Measurements from ENCODE around the gene ITGB8.
A peak's percentile ranks its signal among the peaks of the same experiment; 100 is the strongest.
"Not testable (repeated sequence)": the region's sequence is repeated elsewhere in the genome, so short reads cannot be mapped to it uniquely, and the experiment has no call there.

The ITGB8 gene

DNA sequence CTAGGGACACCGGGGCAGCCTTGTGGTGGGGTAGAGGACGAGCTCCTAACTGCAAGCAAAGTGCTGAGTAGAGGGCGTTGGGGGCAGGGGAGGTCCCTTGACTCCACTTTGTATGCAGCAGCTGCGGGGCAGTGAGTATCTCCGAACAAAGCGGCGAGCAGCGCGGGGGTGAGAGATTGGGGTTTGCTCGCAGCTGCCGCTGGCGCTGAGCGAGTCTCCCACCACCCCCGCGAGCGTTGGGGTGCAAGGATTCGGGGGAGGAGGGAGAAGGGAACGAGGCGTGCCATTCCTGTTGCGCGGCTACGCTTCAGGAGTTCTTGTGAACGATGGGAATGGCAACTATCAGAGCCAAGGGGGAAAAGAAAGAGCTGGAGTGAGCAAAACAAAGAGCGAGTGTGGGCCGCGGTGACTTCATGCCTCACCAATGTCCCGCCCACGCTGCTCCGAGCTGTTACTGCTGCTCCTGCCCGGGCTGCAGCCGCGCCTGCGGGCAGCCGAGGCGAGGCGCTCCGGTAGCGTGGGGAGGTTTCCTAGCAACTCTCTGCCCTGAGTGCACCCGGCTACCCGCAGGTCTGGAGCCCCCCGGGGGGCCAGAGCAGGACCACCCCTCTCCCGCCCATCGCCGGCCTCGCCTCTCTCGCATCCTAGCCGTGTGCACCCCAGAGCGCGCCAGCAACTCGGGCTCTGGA is at the start of gene ITGB8:
TSS of gene ITGB8 (plus strand) at position 662 of the 689 bp plus-strand sequence. CDS start 907 bp downstream, outside the sequence.
- DNase-seq: peak; percentile 62

DNA sequence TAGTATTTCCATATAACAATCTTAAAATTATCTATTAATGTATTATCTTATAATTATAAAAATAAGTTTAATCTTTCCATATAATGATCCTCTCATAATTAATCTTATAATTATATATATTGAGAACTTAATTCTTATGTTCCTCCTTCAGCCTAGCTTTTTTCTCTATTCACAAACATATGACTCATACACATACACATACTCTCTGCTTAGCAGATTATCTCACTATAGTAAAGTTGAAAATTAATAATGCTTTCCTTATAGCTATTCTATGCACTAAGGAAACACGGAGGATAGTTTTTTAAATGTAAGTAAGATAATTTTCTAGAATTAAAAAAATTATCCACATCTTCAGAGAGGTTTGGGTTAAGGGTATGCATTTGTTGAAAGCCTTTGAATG is 47.7 kb upstream of the ITGB8 start:
- DNase-seq: no peak

DNA sequence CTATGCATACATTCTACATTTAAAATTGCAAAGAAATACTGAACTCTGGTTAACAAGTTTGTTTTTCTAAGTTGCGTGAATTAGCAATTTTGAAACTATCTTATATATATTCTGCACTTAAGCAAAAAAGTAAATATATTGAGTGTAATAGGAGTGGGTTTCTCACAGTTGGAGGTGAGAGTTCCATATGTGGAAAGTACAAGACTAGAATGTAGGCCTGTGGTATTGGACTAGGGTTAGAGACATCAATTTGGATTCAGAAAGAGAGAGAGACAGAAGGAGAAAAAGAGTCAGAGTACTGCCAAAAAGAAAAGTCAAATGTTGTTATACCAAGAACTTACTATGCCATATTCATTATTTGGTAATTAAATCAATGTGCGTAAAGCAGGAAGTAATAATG is 47.3 kb upstream of the ITGB8 start:
- no peak for DNase-seq

DNA sequence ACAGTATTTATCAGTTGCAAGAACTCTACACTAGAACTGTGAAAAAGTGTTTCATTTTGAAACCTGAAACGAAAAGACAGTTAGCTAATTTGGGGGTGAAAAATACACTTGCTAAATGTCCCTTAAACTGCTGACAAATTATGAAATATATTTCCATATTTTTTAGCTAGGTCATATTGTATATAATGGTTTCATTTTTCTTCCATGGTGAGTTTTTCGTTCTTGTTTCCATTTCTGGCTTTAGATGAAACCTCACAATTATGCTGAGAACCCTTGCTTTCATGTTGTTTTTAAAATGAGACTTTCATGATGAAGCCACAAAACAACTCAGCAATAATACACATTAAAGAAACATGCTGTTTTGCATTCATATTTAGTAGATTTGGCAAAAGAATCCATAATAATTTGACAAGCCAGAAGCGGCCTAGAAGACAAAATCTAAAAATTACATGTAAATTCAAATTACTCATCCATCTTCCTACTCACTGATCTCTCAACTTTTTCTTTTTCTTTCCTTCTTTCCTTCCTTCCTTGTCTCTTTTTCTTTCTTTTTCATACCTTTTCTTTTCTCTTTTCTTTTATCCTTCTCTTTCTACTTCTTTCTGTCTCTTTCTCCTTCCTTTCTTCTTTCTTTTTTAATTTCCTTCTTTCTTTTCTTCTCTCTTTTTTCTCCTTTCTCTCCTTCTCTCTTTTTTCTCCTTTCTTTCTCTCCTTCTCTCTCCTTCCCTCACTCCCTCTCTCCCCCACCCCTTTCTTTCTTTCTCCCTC is 46.5 kb upstream of the ITGB8 start:
- no peak for DNase-seq

DNA sequence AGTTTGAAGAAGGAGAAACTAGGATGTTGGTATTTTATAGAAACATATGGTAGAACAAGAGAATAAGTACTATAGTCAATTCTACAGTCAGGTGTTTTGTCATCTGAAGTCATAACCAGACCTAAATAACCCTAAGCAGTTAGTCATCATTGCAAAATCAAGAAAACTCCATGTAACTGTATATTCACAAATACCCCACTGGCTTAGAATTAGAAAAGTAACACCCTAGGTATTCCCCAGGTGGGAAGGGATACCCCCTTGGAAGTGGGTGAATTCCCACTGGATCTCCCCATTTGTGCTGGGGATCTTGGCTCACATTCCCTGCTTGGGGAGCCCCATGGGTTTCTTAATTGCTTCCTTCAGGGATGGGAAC is 45.9 kb upstream of the ITGB8 start:
- DNase-seq: no peak

DNA sequence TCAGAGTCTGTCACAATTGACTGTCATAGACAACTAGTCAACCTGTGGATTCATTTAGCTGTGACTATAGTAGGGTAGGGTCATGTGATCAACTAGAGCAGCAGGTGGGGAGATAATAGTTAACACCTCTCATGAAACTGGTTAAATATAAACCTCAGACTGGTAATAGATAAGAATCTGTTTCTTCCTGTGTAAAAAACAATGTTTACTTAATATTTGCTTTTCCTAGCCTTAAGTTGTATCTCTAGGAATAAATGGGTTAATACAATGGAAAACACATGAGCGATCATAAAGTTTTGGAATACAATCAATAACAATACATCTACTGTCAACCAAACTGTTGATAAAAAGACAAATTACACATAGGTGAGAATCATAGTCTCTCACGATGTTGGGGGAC is 43.4 kb upstream of the ITGB8 start:
- DNase-seq: no peak

DNA sequence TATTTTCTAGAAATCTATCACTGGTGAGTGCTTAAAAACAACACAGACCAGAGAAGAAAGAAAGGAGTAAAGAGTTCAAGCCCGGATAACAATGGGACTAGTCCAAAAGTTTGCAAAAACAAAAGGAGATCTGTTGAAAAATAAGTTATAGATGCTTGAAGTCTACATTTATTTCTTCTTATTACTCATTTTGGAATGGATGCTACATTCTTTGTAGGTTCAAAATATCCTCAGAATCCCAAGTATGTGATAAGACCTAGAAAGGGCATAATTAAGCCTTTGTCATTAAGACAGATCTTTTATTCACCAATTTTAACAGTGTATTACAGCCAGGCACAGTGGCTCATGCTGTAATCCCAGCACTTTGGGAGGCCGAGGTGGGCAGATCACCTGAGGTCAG is 42.7 kb upstream of the ITGB8 start:
- DNase-seq: no peak

DNA sequence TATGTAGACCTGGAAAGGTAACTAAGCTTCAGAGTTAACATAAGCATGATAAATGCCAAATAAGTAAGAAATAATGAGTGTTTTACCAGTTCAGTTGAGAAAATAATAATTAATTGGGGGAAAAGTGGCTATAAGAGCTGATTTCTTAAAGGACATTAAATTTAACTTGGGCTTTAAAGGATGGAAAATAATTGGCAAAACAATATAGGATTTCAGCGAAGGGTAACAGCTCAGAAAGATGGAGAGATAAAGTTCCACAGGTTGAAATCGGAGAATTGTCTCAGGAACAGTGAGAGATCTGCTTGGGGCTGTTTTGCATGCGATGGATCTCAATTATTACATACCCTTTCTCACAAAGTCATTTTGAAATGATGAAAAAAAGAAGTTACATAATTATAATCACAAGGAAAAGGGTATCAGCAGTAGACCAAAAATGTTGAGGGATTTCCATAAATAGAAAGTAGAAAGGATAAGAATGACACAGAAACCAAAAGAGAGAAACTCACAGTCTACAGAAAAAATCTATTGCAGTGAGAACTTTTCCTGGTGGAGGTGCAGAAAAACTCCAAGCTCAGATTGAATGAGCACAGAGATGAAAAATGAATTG is 40.1 kb upstream of the ITGB8 start:
- DNase-seq: no peak

DNA sequence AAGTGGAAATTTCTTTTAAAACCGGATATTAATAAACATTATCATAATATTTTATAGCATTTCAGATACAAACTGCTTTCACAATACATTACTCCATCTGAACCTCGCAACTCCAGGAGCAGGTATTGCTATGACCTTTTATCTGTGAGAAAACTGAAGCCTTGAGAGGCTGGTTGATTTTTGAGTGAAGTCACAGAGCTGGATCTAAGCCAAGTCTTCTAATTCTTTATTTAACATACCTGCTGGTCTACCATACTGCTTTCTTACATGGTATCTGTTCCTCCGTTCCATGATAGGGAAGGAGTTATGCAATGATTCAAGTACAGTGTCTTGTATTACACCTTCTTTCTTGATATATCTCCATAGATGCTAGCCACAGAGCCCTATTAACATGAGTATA is 37.4 kb upstream of the ITGB8 start:
- no peak for DNase-seq

DNA sequence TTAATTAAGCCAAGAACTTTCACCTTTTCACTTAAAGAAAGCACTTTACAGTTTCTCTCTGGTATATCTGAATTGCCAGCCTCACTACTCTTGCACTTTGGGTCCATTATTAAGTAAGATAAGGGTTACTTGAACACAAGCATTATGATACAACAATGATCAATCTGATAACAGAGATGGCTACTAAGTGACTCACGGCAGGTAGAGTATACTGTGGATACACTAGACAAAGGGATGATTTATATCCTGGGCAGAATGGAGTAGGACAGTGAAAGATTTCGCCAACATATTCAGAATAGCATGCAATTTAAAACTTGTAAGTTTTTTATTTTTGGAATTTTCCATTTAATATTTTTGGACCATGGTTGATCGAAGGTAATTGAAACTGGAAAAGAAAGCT is 34.3 kb upstream of the ITGB8 start:
- DNase-seq: no peak

DNA sequence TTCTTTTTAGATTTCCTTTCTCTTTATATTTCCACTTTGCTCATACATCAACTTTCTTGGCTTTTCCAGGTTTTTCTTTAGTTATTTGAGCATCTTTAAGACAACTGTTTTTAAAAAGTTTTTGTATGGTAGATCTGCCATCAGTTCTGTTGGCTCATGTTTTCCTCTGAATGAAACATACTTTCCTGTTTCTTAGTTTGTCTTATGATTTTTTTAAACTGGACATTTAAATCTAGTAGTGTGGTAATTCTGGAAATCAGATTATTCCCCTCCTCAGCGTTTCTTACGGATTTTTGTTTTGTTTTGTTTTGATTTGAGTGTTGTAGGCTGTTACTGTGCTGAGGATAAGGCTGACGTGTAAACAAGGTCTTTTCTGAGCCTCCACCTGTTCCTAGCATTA is 33.8 kb upstream of the ITGB8 start:
- no peak for DNase-seq

DNA sequence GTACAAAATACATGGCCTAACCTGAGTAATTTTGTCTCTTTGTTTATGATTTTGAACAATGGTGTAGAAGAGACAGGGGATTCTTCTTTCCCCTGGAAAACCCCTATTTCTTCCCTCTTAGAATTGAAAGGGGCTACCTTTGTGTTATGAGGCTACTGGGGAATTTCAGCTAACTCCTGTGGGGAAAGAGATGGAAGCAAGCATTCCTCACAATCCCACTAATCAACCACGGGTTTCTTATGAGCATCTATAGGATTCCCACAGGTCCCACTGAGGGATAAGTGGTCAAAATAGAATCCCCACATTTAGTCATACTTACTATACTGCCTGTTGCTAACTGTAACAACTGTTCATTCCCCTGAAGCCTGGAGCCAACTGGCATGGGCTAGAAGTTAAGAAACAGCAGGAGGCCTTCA is 32.2 kb upstream of the ITGB8 start:
- DNase-seq: no peak

DNA sequence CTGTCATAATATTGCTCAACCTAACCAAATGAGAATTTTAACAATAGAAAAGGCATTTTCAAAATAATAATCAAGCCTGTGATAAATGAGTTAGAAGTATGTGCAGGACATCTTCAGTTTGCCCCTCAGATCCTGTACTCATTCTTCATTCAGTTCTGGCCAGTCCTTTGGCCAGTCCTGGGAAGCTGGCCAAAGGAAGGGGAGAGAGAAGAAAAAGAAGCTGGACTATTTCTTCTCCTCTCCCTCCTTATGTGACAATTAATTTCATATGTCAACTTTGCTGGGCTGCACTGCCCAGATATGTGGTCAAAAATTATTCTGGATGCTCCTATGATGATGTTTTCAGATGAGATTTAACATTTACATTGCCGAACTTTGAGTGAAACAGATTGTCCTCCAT is 31.6 kb upstream of the ITGB8 start:
- DNase-seq: no peak

DNA sequence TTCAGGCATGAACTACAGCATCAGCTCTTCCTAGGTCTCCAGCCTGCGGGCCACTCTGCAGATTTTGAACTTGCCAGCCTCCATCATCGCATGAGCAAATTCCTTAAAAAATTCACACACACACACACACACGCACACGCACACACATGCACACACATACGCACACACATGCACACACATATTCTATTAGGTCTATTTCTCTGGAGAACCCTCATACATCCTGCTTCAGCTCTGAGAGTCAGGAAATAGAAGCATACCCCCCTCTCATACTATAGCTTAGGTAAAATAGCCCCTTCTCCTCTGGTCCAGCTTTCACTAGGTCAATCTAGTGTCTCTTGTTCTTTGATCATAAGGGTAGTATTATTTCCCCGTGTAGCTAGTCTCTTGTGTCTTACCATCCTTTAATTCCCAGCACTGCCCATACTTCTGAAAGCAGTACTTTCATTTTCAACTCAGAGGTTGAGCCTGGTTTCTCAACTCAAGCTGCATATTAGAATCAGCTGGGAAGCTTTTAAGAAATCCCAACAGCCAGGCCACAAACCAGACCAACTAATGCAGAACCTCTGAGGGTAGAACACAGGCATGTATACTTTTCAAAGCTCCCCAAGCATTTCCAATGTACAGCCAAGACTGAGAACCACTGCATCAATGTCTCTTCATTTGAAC is 30.9 kb upstream of the ITGB8 start:
- DNase-seq: no peak

DNA sequence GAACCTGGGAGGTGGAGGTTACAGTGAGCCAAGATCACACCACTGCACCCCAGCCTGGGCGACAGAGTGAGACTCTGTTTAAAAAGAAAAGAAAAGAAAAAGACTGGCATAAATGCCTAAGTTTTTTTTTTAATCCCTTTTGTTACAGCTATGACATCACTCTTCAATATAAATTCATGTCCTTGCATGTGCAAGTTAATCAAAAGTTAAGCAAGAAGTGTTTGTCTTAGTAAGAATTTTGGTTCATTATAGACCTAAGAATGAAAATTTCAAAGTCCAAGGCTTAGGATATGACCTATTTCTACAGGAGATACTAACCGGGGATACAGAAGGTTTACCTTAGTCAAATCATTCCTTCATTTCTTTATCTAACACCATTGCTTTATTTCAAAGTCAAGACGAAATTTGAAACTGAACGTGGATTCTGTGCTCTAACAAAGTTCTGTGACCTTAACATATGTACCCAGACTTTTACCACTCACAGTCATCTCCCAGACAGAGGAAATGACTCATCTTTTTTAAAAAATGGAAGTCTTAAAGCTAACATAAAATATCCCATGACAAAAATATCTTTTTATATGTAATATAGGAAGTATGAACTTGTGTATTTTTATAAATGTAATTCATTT is 29.3 kb upstream of the ITGB8 start:
- DNase-seq: no peak

DNA sequence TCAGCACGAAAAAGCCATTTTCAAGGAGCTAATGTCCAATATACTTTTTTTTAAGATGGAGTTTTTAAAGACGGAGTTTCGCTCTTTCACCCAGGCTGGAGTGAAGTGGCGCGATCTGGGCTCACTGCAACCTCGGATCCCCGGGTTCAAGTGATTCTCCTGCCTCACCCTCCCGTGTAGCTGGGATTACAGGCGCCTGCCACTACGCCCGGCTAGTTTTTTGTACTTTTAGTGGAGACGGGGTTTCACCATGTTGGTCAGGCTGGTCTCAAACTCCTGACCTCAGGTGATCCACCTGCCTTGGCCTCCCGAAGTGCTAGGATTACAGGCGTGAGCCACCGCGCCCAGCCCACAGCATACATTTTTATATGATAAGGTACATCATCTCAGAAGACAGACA is 28.4 kb upstream of the ITGB8 start:
- not testable (repeated sequence) for DNase-seq

DNA sequence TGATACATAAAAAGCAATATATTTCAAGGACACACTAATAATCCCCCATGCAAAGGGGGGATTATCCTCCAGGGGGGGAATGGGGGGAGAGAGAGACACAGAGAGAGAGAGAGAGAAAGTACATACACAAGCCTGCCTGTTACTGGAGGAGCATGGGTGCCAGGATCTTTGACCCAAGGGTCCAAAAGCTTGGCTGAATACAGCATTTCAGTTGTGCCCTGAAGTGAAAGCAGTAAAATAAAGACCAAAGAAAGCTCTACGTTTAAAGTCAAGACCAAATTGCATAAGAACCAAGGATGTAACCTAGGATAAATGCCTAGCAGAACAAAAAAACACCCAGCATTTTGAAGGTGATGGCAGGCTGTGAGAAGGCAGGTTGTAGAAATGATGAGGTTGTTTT is 27.8 kb upstream of the ITGB8 start:
- no peak for DNase-seq

DNA sequence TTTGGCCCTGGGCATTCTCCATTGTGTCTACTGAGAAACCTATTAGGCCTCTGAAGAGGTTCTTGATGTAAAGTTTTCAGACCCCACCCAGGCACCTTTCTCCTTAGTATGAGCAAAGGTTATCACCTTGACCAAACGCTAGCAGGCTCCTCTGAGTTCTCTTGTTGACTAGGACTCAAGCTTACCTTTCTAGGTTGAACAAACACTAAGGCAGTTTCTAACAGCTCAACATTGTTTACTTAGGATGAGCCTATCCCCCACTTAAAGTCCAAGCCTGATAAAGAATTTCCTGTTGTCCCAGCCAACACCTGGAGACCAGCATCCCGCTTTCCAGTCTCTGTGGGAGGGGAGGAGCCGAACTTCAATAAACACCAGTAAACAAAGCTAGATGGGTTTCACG is 26.3 kb upstream of the ITGB8 start:
- no peak for DNase-seq

DNA sequence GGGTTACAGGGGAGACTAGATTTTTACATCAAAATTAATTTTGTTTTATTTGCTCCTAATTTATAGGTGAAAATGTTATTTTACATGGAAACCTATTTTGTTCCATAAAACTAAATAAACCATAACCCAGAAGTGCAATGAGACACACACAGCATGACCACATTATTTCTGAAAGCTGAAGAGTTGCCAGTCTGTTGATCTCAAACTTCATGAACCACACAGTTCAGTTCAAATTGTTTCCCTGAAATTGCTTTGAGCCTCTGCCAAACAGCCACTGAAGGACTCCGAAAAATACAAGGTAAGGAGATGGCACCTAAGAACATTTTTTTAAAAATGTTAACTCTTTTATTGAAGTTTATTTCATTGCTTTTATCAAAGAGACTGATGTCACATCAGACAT is 25.0 kb upstream of the ITGB8 start:
- DNase-seq: no peak

DNA sequence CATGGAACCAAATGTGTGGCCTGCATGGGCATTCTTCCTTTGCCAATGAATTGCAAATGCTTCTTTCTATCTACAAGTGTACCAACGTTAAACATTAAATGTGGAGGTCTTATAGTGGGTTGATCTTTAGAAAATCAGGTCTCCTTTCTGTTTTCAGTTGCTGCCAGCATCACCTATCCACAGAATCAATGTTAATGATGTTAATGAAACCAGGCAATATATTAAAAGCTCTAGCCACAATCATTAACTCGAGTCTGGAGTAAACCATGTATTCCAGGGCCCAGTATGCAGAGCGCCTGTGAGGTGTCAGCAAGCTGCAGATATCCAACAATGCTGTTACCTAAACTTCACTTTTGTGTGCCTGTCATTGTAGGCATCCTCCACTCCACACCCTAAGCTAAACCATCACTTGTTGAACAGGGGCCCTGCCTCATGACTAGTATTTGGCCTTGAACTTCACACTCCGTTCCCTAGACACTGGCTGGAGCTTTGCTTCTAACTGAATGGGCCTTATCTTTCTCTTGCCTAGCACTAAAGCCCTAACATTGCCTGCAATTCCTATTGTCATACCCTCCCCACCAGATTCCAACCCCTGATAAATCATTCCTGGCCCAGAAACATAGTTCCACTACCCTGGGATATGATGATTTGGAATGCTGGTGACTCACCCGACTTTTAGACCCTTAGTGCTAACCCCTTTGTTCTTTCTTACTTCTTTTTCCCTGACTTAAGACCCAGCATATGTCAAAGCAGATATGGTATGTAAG is 24.3 kb upstream of the ITGB8 start:
- DNase-seq: no peak

DNA sequence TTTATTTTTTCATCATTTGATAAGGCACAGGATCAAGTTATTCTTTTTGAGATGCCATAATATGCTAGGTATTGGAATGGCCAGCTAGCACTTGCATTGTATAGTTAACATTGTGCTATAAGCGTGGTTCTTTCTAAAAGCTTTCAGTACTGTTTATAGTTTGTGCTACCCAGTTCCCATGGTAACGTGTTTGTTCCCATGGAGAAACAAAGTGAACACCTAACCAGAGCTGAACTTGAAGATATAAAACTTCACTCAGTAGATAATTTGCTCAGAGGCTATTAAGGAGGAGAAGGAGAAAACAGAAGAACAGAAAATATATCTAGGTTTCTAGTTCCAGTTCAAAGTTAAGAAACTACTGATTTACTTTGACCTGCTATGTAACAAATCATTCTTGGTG is 23.6 kb upstream of the ITGB8 start:
- no peak for DNase-seq

DNA sequence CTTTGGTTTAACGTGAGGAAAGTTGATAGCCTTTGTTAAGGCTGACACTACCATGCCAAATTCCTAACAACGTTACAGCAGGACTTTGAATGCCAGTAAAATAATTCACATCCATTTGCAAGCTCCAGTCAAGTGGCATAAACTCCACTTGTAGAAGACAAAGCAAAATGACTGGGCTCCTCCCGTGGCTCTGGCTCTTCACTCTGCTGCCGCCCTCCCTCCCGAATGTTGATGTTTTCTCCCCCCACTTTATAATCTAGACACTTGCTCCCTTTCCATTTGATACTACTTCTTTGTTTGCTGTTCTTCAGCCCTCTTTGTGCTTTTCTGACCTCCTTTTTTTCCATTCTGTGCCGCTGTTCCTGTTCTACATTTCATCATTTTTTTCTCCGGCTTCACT is 22.8 kb upstream of the ITGB8 start:
- DNase-seq: no peak

DNA sequence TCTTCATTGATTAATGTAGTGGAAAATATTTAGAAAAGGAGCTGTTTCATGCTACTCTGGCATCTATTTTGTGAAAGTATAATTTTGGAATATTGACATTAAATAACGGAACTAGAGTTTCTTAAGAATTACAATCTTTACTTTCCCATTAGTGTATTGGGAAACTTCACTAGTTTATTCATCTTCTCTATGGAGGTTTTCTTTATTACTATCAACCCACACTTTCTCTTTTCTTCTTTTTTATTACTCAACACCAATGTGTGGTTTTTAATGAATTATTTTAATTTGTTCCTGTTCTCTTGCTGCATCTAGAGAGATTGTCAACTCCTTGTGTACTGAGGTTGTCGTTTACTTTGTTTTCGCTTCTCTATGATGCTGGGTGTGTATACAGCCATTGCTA is 20.4 kb upstream of the ITGB8 start:
- DNase-seq: no peak

All from NCI-H526 treated with DMSO at 0.1 percent for 48 hours (cell line).